22Rv1 (cell line): ENCODE data around the gene SPACA5.

Source experiments
- ZFX ChIP-seq: fragments of 450-650 bp; IDR thresholded peaks from 2 replicates; pipeline ENCODE4 v1.6.1; 2017; ENCODE audit warnings: antibody characterized with exemption, borderline replicate concordance
- TF ChIP-seq, protein P1 (sequence below): fragments of 450-650 bp; IDR thresholded peaks from 2 replicates; pipeline ENCODE4 v1.5.1; 2017; ENCODE audit warnings: mild to moderate bottlenecking

DNA sequence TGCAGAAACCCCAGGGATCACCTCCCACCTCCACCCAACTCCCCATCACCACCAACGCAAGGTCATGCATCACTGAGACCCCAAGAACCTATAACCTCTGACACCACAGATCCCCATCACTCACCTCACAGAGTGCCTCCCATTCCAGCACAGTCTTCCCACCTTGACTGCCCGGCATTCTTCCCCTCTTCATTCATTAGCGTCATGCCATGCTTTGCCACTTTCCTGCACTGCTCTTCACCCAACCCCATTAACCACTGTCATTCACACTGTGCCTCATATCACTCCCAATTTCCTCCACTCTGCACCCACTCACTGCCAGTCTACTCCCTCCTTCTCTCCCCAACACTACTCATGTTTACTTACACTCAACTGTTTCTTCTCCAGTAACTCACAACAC lies 33.6 kb upstream of the SPACA5 start:
- TF ChIP-seq, protein P1, sequence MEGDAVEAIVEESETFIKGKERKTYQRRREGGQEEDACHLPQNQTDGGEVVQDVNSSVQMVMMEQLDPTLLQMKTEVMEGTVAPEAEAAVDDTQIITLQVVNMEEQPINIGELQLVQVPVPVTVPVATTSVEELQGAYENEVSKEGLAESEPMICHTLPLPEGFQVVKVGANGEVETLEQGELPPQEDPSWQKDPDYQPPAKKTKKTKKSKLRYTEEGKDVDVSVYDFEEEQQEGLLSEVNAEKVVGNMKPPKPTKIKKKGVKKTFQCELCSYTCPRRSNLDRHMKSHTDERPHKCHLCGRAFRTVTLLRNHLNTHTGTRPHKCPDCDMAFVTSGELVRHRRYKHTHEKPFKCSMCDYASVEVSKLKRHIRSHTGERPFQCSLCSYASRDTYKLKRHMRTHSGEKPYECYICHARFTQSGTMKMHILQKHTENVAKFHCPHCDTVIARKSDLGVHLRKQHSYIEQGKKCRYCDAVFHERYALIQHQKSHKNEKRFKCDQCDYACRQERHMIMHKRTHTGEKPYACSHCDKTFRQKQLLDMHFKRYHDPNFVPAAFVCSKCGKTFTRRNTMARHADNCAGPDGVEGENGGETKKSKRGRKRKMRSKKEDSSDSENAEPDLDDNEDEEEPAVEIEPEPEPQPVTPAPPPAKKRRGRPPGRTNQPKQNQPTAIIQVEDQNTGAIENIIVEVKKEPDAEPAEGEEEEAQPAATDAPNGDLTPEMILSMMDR: no peak
- TF ChIP-seq ZFX: no peak
